ENCODE measurements around the gene SKIC3.
A peak's percentile ranks its signal among the peaks of the same experiment; 100 is the strongest.

SKIC3 gene

DNA sequence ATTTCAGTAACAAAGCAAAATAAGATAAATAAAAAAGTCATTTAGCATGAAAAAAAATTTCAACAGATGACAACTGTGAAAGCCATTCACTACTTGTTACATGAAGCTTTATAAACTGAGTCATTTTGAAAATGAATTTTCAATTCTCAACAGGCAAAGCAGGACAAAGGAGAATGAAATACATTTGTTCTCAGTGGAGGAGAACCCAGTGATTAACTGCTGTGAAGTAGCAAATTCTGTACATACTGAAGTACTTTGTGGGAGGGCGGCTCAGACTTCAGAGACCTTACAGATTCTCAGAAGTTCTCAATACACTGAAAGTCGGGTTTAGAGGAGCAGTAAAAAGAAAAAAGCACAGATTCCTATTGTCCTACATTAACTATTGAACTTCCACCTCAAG is 21.7 kb downstream of the SKIC3 start:
- FAIRE-seq (no peak), DNase-seq (ENCODE audit: insufficient read length, low spot score) (no peak)
- TF ChIP-seq, protein P1, sequence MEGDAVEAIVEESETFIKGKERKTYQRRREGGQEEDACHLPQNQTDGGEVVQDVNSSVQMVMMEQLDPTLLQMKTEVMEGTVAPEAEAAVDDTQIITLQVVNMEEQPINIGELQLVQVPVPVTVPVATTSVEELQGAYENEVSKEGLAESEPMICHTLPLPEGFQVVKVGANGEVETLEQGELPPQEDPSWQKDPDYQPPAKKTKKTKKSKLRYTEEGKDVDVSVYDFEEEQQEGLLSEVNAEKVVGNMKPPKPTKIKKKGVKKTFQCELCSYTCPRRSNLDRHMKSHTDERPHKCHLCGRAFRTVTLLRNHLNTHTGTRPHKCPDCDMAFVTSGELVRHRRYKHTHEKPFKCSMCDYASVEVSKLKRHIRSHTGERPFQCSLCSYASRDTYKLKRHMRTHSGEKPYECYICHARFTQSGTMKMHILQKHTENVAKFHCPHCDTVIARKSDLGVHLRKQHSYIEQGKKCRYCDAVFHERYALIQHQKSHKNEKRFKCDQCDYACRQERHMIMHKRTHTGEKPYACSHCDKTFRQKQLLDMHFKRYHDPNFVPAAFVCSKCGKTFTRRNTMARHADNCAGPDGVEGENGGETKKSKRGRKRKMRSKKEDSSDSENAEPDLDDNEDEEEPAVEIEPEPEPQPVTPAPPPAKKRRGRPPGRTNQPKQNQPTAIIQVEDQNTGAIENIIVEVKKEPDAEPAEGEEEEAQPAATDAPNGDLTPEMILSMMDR (IDR thresholded peaks at IDR 0.05; ENCODE audit: insufficient read depth, missing control alignments): no peak

DNA sequence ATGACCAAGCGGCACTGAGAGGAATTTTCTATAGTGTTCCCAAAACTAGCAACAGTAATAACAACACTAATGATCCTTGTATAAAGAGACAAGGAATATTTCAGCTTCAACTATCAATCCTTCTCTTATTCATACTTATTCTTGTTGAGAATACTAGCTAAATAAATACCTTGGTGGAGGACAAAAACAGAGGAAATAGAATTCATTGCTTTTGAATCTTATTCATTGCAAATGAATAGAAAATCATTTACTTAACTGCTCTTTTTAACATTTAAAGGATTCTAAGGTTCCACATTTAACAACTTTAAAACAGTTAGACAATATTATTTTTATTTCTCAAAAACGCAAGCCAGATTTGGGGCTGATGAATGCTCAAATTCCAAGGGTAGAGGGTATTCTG is 22.4 kb downstream of the SKIC3 start:
- TF ChIP-seq, protein P1 (IDR thresholded peaks at IDR 0.05; ENCODE audit: insufficient read depth, missing control alignments): no peak
- FAIRE-seq: no peak
- DNase-seq (ENCODE audit: insufficient read length, low spot score): no peak

DNA sequence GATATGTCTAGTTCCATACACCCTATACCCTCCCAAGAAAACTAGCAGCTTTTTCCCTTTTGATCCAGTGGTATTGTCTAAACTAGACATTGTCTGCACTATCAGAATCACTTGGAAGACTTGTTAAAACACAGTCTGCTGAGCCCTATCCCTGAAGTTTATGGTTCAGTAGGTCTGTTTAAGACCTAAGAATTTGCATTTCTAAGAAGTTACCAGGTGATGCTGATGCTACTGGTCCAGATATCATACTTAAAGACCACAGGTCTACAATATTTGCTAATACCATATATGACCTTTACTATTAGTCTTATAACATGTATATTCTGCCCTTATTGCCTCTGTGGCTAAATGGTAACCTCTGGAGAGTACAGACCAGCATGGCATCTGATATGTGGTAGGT is 23.3 kb downstream of the SKIC3 start:
- FAIRE-seq (peak; percentile 64), DNase-seq (ENCODE audit: insufficient read length, low spot score) (no peak)
- TF ChIP-seq, protein P1 (IDR thresholded peaks at IDR 0.05; ENCODE audit: insufficient read depth, missing control alignments): no peak

DNA sequence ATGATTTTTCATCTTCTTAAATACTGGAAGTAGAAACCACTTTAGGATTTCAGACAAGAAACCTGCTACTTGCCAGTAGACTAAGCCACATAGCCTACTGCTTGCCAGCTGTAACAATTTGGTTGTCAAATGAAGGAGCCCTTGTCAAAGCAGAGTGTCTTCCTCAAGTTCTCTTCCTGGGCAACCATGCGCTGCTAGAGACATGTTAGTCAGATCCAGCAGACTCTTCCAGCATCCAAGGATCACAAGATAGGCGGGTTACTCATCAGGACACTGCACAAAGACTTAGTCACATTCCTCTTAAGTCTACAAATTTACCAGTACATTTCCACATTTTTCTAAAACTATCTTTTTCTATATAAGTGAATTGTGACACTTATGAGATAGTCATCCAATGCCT is 24.4 kb downstream of the SKIC3 start:
- DNase-seq (ENCODE audit: insufficient read length, low spot score): no peak
- TF ChIP-seq, protein P1 (IDR thresholded peaks at IDR 0.05; ENCODE audit: insufficient read depth, missing control alignments): no peak
- FAIRE-seq: no peak

DNA sequence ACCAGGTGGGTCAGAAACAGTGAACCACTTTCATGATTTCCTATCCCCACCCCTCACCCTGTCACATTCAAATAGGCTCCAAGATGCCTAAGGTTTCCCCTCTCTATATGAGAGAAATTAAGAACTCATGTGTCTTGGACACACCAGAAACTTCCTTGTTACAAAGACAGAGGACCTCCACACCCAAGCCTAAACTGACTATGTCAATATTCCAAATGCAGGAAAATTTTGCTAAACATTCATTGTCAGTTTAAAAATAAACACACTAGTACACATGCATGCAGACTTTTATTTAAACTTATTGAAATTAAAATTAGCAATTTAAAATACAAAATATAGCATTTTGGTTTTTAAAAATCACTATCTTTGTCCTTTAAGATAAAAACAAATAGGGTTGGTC is 26.2 kb downstream of the SKIC3 start:
- FAIRE-seq: no peak
- DNase-seq (ENCODE audit: insufficient read length, low spot score): no peak
- TF ChIP-seq, protein P1 (IDR thresholded peaks at IDR 0.05; ENCODE audit: insufficient read depth, missing control alignments): no peak

DNA sequence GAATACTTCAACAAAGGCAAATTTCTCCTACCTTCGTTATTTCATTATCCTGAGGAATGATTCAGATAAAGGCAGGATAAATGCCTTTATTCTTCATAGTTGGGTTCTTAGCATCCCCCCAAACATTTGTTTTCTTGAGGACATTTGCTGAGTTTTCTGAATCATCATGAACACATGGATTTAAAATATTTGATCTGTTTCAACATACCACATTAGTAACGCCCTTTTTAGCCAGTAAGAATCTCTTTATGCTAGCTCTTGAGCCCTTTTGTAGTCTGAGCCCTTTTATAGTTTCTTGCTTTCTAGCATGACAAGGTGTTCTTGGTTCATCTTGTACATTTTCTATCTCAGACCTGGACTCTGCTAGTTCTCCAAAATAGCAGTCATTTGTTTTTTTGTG is 27.9 kb downstream of the SKIC3 start:
- DNase-seq (ENCODE audit: insufficient read length, low spot score) (no peak), FAIRE-seq (no peak)
- TF ChIP-seq, protein P1 (IDR thresholded peaks at IDR 0.05; ENCODE audit: insufficient read depth, missing control alignments): no peak

DNA sequence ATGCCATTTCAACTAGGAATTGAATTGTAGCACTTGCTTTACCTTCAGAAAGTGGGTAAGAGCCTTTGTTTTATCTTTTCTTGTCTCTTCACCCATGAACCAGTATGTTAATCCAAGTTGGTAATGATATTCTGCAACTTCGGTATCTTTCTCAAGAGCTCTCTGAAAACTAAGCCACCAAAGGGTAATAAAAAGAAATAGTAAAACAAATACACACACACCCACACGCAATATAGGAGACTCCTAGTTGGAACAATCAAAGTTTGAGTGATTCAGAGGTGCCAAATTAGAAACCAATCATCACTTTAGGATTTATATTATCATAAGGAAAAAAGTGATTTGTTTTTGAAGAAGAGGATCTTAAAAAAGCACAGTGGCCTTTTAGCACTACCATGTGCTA is 30.4 kb downstream of the SKIC3 start:
- TF ChIP-seq, protein P1 (IDR thresholded peaks at IDR 0.05; ENCODE audit: insufficient read depth, missing control alignments): no peak
- no peak for FAIRE-seq
- no peak for DNase-seq (ENCODE audit: insufficient read length, low spot score)
